Subcutaneous abdominal adipose tissue (tissue), 5 donors: Measurements from ENCODE around the gene OPN4.

Source experiments
- H3K27ac ChIP-seq: one replicate; pipeline ENCODE4 v1.7.0; 2013; ENCODE audit warnings: low read depth, mild to moderate bottlenecking, inconsistent platforms, low read length, moderate library complexity
- H3K27me3 ChIP-seq, 5 donors: one replicate each; pipeline ENCODE4 v1.7.0; 2013; ENCODE audit warnings: low read length in 5 of 5, inconsistent platforms in 1 of 5; ENCODE audit not compliant: control insufficient read depth in 5 of 5, insufficient read depth in 4 of 5
- H3K36me3 ChIP-seq, 5 donors: one replicate each; pipeline ENCODE4 v1.7.0; 2013; ENCODE audit warnings: low read length in 5 of 5; ENCODE audit not compliant: control insufficient read depth in 5 of 5, insufficient read depth in 5 of 5
- H3K4me1 ChIP-seq, 5 donors: one replicate each; pipeline ENCODE4 v1.7.0; 2013; ENCODE audit warnings: low read length in 5 of 5, mild to moderate bottlenecking in 3 of 5, moderate library complexity in 1 of 5; ENCODE audit not compliant: control insufficient read depth in 5 of 5, insufficient read depth in 5 of 5
- H3K4me3 ChIP-seq, 5 donors: one replicate each; pipeline ENCODE4 v1.7.0; 2013; ENCODE audit warnings: low read length in 5 of 5, low read depth in 1 of 5
- H3K9ac ChIP-seq, 5 donors: one replicate each; pipeline ENCODE4 v1.7.0; 2013; ENCODE audit warnings: low read length in 5 of 5, mild to moderate bottlenecking in 4 of 5, moderate library complexity in 3 of 5
- H3K9me3 ChIP-seq, 5 donors: one replicate each; pipeline ENCODE4 v1.7.0; 2013; ENCODE audit warnings: low read length in 5 of 5; ENCODE audit not compliant: control insufficient read depth in 5 of 5
- donor health status: healthy.
- donor health status: healthy.
- donor health status: healthy.
- donor health status: healthy.
- donor health status: healthy.

Gene OPN4

DNA sequence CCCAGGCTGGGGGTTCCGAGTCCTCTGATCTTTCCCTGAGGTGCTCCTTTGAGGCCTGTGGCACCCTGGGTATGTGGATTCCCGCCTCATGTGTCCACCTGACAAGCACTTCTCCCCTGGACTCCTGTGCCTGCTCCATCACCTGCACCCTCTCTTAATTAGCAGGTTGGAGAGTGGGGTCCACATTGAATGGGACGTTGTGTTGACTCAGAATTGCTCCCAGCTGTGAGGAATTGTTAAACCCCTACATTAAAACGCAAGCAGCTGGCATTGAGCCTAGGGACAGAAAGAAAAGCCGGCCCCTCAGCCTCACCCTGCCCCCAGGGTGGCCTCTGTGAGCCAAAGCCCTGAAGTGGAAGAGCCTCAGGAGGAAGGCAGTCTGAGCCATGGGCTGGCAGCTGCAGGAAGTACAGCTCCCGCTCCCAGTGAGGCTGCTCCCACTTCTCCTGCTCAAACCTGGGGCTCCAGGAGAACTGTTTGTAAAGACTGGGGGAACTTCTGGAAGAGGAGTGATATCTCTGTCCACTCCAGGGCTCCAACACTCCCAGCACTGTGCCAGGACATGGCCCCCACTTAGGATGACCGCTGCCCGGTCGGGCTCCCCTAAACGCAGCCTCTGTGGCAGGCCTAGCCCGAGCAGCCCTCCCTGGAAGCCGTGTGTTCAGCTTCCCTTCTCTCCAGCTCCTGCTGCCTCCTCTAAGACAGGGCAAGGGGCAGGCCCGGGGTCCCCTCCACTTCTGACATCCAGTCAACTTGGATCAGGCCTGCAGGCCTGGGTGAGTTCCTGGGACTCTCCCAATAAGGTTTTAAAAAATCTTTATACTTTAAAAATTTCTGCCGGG is 1.8 kb upstream of the OPN4 start:
- no peak overlapping the region for H3K27ac ChIP-seq

DNA sequence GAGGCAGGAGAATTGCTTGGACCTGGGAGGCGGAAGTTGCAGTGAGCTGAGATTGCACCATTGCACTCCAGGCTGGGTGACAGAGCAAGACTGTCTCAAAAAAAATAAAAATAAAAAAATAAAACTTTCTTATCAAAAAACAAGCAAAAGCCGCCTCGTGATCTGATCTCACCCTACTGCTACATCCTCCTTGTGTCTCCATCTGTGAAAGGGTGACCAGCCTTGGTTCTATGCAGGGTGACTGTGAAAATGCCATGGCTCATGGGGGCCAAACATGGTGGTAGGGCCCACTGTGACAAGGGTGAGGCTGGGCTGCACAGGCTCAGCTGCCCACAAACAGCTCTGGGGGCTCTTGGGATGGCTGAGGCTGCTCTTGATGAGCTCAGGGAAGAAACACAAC is 968 bp upstream of the OPN4 start:
- no peak overlapping the region for H3K4me3 ChIP-seq
- no peak overlapping the region for H3K9ac ChIP-seq
- H3K27me3 ChIP-seq = peaks cover 0 to 13% (median 5%) of the 10 kb centered on the region in 5 donors
- no peaks in the 10 kb centered on the region for H3K9me3 ChIP-seq
- no peak overlapping the region for H3K27ac ChIP-seq
- no peaks in the 10 kb centered on the region for H3K36me3 ChIP-seq
- H3K4me1 ChIP-seq = peaks cover 3 to 21% (median 15%) of the 10 kb centered on the region in 5 donors

More for the DNA sequence above, 1.8 kb upstream of the OPN4 start:
- H3K9me3 ChIP-seq = no peaks in the 10 kb centered on the region
- H3K27me3 ChIP-seq = peaks cover 0 to 13% (median 5%) of the 10 kb centered on the region in 5 donors
- no peak overlapping the region for H3K4me3 ChIP-seq
- no peaks in the 10 kb centered on the region for H3K36me3 ChIP-seq
- peaks cover 3 to 23% (median 17%) of the 10 kb centered on the region in 5 donors for H3K4me1 ChIP-seq
- H3K9ac ChIP-seq = no peak overlapping the region

DNA sequence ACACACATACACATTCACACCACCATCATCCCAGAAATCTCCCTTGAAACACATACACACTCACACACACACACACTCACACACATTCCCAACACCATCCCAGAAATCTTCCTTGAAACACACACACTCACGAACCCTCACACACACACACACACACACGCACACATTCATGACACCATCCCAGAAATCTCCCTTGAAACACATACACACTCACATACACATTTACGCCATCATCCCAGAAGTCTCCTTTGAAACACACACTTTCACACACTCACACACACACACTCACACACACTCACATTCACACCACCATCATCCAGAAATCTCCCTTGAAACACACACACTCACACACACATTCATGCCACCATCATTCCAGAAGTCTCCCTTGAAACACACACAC is 360 bp upstream of the OPN4 start:
- Histone ChIP-seq H3K27me3 (peaks cover 0 to 10% (median 5%) of the 10 kb centered on the region in 5 donors), H3K9me3 (no peaks in the 10 kb centered on the region), H3K4me3 (no peak overlapping the region), H3K9ac (no peak overlapping the region), H3K27ac (no peak overlapping the region), H3K4me1 (peaks cover 2 to 15% (median 9%) of the 10 kb centered on the region in 5 donors), H3K36me3 (no peaks in the 10 kb centered on the region)

DNA sequence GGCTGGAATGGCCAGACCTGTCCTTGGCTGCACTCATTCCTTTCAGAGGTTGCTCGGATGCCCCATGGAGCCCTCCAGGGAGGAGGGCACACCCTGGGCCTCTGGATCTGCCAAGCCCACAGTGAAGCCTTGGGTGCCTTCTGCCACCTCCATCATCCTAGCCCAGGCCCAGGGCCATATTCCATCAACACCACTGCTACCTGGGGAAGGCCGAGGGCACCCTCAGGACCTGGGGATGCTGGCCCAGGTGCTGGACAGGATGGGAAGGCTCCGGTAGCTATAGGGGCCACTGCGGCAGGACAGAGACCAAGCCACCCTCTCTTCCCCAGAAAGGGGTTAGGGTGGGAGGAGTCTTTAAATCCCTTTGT is 810 bp downstream of the OPN4 start:
- Histone ChIP-seq H3K27me3 (peaks cover 0 to 10% (median 7%) of the 10 kb centered on the region in 5 donors), H3K36me3 (no peaks in the 10 kb centered on the region), H3K4me1 (peaks cover 0 to 4% (median 0%) of the 10 kb centered on the region in 5 donors), H3K4me3 (no peak overlapping the region), H3K9me3 (no peaks in the 10 kb centered on the region), H3K27ac (no peak overlapping the region), H3K9ac (no peak overlapping the region)

DNA sequence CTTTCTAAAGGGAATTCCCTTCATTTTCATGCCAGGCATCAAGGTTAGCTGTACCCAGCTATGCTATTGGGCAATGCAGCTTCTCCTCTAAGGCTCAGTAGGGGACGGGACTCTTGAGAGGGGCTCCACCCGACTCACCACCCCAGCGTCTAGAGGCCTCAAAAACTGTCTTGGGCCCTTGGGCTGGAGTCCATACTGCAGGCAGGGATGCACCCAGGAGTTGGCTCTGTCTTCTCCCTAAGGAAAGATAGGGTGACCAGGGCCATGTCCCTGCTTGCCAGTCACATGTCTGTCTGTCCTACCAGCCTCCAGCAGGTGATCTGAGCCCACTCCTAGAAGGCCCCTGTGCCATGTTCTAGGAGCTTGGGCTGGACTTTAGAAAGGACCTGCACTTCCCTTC is 1.2 kb downstream of the OPN4 start:
- Histone ChIP-seq H3K9ac (no peak overlapping the region), H3K27ac (no peak overlapping the region), H3K36me3 (no peaks in the 10 kb centered on the region), H3K4me1 (peaks cover 0 to 3% (median 0%) of the 10 kb centered on the region in 5 donors), H3K9me3 (no peaks in the 10 kb centered on the region), H3K4me3 (no peak overlapping the region), H3K27me3 (peaks cover 0 to 10% (median 6%) of the 10 kb centered on the region in 5 donors)

DNA sequence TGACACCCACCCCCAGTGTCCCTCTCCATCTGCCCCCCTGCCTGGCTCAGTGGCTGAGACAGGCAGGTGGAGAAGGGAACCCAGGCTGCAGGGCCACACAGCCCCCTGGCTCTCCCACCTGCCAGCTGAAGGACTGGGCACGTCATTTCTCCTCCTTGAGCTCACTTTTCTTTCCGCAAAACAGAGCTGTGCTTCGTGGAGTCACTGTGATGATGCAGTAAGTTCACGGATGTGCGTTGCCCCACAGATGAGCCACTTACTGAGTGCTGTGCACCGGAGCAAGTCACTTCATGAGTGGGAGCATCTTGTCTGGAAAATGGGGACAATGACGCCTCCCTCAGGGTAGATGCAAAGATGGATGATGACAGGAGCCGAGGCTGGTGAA is 2.7 kb downstream of the OPN4 start:
- peaks cover 0 to 3% (median 0%) of the 10 kb centered on the region in 5 donors for H3K4me1 ChIP-seq
- H3K9me3 ChIP-seq = no peaks in the 10 kb centered on the region
- peaks cover 0 to 10% (median 2%) of the 10 kb centered on the region in 5 donors for H3K27me3 ChIP-seq
- no peaks in the 10 kb centered on the region for H3K36me3 ChIP-seq
- no peak overlapping the region for H3K4me3 ChIP-seq
- H3K27ac ChIP-seq = no peak overlapping the region
- H3K9ac ChIP-seq = no peak overlapping the region

DNA sequence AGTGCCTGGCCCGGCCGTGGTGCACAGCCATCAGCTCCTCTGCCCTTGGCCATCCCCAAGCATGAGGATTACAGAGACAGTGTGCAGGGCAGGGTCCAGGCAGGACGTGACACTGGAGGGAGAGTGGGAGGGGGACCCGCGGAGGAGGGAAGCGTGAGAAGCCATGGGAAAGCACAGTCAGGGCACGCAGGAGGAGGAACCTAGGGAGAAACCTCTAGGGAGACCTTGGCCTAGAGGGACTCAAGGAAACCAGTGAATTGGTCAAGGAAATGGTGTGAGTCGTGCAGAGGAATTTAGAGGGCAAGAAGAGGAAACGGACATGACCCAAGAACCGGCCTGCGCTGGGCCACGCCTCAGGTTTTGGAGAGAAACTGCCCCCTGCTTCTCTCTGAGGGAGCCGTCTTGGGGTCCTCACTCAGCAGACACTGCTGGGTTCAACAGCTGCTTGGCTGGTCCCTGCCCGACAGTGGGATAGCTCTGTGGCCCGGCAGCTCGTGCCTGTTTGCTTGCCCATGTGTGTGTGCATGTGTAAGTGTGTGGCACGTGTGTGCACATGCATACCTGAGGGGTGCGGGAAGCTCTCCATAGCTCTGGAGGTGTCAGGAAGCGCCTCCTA is 3.2 kb downstream of the OPN4 start:
- H3K36me3 ChIP-seq = no peaks in the 10 kb centered on the region
- no peak overlapping the region for H3K9ac ChIP-seq
- H3K27ac ChIP-seq = no peak overlapping the region
- H3K4me1 ChIP-seq = peaks cover 0 to 2% (median 0%) of the 10 kb centered on the region in 5 donors
- no peak overlapping the region for H3K4me3 ChIP-seq
- no peaks in the 10 kb centered on the region for H3K9me3 ChIP-seq
- H3K27me3 ChIP-seq = peaks cover 0 to 10% (median 2%) of the 10 kb centered on the region in 5 donors

DNA sequence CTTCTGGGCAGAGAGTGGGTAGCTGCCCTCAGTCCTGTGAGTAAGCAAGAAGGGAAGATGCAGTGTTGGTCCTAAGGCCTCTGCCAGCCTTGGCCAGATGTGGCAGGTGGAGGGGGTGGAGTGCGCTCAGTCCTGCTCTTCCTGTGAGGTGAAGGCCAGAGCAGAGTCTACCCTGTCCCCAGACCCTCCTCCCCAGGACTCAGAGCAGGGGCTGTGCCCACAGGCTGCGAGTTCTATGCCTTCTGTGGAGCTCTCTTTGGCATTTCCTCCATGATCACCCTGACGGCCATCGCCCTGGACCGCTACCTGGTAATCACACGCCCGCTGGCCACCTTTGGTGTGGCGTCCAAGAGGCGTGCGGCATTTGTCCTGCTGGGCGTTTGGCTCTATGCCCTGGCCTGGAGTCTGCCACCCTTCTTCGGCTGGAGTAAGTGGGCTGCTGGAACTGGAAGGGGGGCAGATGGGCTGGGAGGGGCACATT is 4.0 kb downstream of the OPN4 start:
- Histone ChIP-seq H3K36me3 (no peaks in the 10 kb centered on the region), H3K9ac (no peak overlapping the region), H3K4me1 (peaks cover 0 to 2% (median 0%) of the 10 kb centered on the region in 5 donors), H3K4me3 (no peak overlapping the region), H3K27ac (no peak overlapping the region), H3K9me3 (no peaks in the 10 kb centered on the region), H3K27me3 (peaks cover 0 to 10% (median 2%) of the 10 kb centered on the region in 5 donors)

DNA sequence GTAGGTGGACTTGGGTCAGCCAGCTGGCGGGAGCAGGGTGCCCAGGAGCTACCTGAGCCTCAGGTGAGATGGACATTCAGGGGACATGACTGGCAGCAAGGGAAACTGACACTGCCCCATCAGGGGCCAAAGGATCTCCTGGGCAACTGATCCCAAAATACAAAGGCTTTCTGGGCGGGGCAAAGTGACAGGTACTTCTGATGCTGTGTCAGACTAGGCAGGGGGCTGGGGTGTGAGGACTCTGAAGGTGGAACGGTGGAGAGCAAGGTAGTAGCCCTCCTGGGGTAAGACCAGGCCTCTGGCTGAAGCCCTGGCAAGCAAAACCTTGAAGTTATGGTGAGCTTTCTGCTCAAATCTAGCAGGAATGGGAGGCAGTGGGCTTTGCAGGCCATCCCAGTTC is 4.4 kb downstream of the OPN4 start:
- H3K27me3 ChIP-seq = peaks cover 0 to 10% (median 2%) of the 10 kb centered on the region in 5 donors
- H3K36me3 ChIP-seq = no peaks in the 10 kb centered on the region
- no peaks in the 10 kb centered on the region for H3K9me3 ChIP-seq
- H3K4me1 ChIP-seq = peaks cover 0 to 2% (median 0%) of the 10 kb centered on the region in 5 donors
- H3K27ac ChIP-seq = no peak overlapping the region
- no peak overlapping the region for H3K9ac ChIP-seq
- no peak overlapping the region for H3K4me3 ChIP-seq

DNA sequence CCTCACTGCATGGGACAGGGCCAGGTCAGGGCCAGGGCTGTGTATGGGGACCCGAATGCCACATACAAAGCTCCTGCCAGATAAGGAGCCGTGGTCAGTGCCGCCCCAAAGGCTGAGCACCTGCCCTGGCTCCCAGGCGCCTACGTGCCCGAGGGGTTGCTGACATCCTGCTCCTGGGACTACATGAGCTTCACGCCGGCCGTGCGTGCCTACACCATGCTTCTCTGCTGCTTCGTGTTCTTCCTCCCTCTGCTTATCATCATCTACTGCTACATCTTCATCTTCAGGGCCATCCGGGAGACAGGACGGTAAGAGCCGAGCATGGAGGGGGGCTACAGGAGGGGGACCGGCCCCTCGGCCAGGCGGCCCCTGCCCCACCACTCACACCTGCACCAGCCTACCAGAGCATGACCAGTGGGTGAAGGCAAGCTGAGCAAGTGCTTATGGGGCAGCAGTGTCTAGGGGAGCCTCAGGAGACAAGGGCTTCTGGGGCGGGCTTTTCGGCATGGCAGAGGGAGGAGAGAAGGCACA is 4.9 kb downstream of the OPN4 start:
- H3K4me1 ChIP-seq = peaks cover 0 to 2% (median 0%) of the 10 kb centered on the region in 5 donors

More for the DNA sequence above, 4.9 kb downstream of the OPN4 start:
- no peak overlapping the region for H3K9ac ChIP-seq
- H3K36me3 ChIP-seq = no peaks in the 10 kb centered on the region
- peaks cover 0 to 10% (median 2%) of the 10 kb centered on the region in 5 donors for H3K27me3 ChIP-seq
- no peaks in the 10 kb centered on the region for H3K9me3 ChIP-seq
- H3K27ac ChIP-seq = no peak overlapping the region
- no peak overlapping the region for H3K4me3 ChIP-seq
